GM23248 (cell line): ENCODE measurements around the gene CADPS2.

ENCODE experiments used
- EZH2 ChIP-seq: fragments of 200-600 bp; sonication (generic); IDR thresholded peaks from 2 replicates; pipeline ENCODE4 v1.6.1; 2018; ENCODE audit warnings: antibody characterized with exemption, mild to moderate bottlenecking; ENCODE audit not compliant: insufficient read depth, poor library complexity, severe bottlenecking
- EZH2phosphoT487 ChIP-seq: fragments of 200-600 bp; sonication (generic); IDR thresholded peaks from 2 replicates; pipeline ENCODE4 v1.6.1; 2018; ENCODE audit warnings: antibody characterized with exemption, moderate library complexity, mild to moderate bottlenecking, low read depth; ENCODE audit not compliant: insufficient read depth

GRCh38 chr7:122748195-122748594 is 138.1 kb downstream of the CADPS2 start:
- TF ChIP-seq EZH2phosphoT487 (no peak), EZH2 (no peak)
